GM23248 (cell line): ENCODE data around the gene NDUFB10.

Source experiments
- EZH2 ChIP-seq: fragments of 200-600 bp; sonication (generic); IDR thresholded peaks from 2 replicates; pipeline ENCODE4 v1.6.1; 2018; ENCODE audit warnings: antibody characterized with exemption, mild to moderate bottlenecking; ENCODE audit not compliant: insufficient read depth, poor library complexity, severe bottlenecking
- EZH2phosphoT487 ChIP-seq: fragments of 200-600 bp; sonication (generic); IDR thresholded peaks from 2 replicates; pipeline ENCODE4 v1.6.1; 2018; ENCODE audit warnings: antibody characterized with exemption, moderate library complexity, mild to moderate bottlenecking, low read depth; ENCODE audit not compliant: insufficient read depth

DNA sequence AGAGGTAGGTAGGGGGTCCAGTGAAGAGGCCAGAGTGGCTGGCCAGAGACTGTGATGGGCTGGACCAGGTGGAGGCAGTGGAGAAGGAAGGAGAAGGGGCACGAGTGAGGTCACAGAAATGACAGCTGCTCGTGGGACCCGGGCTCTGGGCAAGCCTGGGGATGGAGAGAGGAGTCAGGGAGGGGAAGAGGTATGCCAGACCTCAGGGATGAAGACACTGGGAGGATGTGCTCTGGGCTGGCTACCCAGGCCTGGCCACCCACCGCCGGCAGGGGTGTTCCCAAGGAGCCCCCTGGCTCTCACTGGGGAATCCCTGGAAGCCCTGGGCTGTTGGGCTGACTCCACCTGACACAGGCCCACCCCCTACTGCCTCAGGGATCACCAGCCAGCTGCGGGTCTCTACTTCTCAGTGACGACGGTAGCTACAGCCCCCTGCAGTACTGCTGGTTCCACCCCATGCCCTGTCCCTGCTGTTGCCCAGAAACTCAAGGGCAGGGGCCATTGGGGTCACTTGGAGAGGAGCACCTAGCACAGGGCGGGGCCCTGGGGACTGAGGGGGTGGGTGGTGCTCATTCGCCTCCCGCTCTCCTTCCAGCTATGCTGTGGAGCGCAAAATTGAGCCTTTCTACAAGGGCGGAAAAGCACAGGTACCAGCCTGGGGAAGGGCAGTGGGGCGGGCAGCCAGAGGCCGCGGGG, 14.3 kb downstream of the NDUFB10 start:
- TF ChIP-seq EZH2phosphoT487 = no peak
- no peak for TF ChIP-seq EZH2
